ENCODE data around the gene CDH26. TPM values are rescaled to one million over a fixed set of nuclear protein-coding genes. Genes with fewer than 3 reads are reported as not detected.

Gene CDH26
- total RNA-seq, 1 donor from 2014 or later: 0.47 TPM

DNA sequence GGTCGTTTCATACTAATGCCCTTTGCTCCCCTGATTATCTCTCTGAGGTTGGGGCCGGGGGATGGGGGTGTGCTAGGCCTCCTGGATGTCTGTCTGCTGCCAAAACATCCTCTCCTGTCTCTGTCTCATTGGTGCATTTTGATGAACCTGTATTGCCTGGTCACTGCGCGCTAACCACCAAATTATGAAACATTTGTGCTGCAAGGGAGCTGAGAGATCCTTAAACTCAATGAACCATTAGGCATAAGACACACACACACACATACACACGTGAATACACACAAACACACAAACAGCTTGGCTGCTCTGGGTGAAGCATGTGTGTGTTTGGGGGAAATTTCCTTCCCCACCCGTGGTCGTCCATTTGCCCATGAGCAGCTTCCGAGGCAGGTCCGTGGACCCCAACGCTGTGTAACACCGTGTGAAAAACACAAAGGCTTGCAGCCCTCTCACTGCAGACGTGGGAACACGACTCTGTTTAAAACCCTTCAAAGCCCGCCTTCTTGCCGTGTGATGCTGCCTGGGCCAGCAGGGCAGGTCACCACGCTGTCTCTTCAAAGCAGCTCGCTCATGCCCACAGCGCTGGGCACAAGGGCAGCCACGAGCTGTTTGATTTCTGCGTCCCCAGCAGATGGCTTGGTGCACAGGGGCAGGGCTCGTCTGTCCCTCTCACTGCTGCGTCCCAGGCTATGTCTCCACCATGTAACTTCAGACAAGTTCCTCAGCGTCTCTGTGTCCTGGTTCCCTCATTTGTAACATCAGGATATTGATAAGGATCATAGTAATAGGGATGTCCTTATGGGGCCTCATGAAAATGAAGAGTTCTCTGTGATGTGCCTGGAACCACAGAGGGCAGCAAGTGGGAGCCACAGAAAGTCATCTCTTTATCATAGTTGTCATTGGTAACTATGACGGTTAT lies 96.8 kb downstream of the CDH26 start:
- Mint-ChIP-seq H3K27me3 (peaks cover 2% of the 10 kb centered on the region), H3K9me3 (no peaks in the 10 kb centered on the region), H3K4me3 (no peak overlapping the region), H3K4me1 (peaks cover 34% of the 10 kb centered on the region), H3K27ac (peak overlapping the region; percentile 12), H3K36me3 (ENCODE audit: low read depth) (no peaks in the 10 kb centered on the region)
- intact Hi-C loops (cut with micrococcal nuclease): loop anchor here (2.0 to 5.0 kb wide), 2 partner anchors 114 to 1172 kb away; partner anchors contain the start of genes FAM217B and PPP1R3D
- DNase-seq: no peak

DNA sequence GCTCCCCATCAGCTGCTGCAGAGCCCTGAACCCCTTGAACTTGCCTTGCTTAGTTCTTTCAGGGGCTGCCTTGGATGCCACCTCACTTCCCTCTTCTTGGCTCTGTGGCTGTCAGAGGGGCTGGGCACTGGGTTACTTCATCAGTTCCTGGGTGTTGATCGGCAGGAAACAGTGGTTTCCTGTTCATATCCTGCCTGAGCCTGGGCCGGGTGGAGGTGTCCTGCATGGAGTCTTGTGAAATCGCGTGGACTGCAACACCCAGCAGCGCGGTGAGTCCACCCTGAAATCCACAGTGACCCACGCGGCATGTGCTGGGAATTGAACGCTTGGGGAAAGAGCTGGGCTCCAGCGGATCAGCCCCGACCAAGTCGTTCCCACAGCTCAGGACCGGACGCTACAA lies 97.5 kb downstream of the CDH26 start:
- peaks cover 34% of the 10 kb centered on the region for H3K4me1 Mint-ChIP-seq
- peak overlapping the region; percentile 76 for H3K4me3 Mint-ChIP-seq
- H3K36me3 Mint-ChIP-seq (ENCODE audit: low read depth): no peaks in the 10 kb centered on the region
- no peaks in the 10 kb centered on the region for H3K9me3 Mint-ChIP-seq
- intact Hi-C loops (cut with micrococcal nuclease): loop anchor here (2.0 to 5.0 kb wide), 2 partner anchors 115 to 1172 kb away; partner anchors contain the start of genes FAM217B and PPP1R3D
- peak; percentile 84 for DNase-seq
- peak overlapping the region; percentile 43 for H3K27ac Mint-ChIP-seq
- peaks cover 2% of the 10 kb centered on the region for H3K27me3 Mint-ChIP-seq

DNA sequence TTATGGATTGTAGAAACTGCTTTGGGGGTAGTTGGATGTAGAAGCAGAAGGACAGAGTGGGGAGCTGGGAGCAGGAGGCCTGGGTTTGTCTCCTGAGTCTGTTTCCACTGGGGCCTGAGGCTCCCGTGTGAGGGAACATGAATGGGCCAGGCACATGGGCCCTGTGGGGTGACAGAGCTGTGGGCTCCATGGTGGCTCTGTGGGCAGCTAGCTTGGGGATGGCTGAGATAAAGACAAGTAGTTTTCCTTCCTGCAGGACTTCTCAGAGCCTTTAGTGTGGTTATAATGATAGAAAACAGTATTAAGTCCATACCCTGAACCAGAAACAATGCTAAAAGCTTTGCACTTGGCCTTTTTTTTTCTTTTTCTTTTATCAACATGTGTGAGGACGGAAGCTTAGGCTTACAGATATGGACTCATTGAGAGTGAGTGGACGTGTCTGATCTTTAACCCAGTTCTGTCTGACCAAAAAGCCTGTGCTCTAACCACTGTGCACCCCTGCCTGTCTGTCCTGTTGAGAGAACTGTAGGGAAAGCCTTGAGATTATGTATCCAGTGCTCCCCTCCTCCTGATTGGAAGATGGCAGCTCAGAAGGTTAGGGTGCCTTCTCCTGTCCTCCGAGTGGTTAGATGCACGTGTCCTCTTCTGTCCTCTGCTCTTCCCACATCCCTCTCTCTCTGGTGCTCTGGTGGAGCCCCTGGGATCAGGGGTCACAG lies 98.3 kb downstream of the CDH26 start:
- Mint-ChIP-seq H3K27ac (peak overlapping the region; percentile 43), H3K4me1 (peaks cover 34% of the 10 kb centered on the region), H3K4me3 (peak overlapping the region; percentile 76), H3K27me3 (peaks cover 2% of the 10 kb centered on the region), H3K36me3 (ENCODE audit: low read depth) (no peaks in the 10 kb centered on the region), H3K9me3 (no peaks in the 10 kb centered on the region)
- DNase-seq: peak; percentile 63
- intact Hi-C loops (cut with micrococcal nuclease): loop anchor here (1.0 to 5.0 kb wide), 2 partner anchors 207 to 1171 kb away; no protein-coding TSS in a partner anchor

DNA sequence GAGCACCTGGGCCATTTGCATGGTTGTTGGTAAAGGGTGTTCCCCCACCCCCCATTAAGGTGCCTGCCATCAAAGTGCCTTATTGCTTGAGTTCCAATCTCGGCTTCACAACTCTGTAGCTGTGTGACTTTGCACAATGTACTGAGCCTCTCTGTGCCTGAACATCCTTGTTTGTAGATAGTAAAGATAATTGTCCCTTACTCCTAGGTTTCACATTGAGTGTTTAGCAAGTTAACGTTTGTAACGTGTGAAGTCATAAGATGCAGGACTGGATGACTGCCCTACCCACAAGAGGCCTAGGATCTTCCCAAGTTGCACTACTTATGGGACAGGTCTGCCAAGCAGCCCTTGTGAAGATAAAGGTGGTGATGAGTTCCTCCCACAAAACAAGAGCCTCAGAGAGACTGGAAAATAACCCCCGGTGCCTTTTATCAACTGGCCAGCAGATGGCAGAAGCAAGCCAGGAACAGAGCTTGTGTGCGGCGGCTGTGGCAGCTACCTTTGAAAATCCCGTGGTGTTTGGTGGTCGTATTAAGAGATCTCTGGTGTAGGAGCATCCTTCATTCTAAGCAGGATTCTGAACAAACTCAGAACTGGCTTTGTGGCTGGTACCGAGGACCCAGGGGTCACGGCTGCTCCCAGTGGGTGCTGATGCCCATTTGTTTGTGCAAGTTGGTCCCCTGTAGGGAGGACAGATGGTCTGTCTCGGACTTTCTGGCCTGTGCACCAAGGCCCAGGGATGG lies 99.1 kb downstream of the CDH26 start:
- Mint-ChIP-seq H3K9me3 (no peaks in the 10 kb centered on the region), H3K27ac (peak overlapping the region; percentile 88), H3K4me1 (peaks cover 34% of the 10 kb centered on the region), H3K36me3 (ENCODE audit: low read depth) (no peaks in the 10 kb centered on the region), H3K27me3 (no peaks in the 10 kb centered on the region), H3K4me3 (peak overlapping the region; percentile 76)
- intact Hi-C loops (cut with micrococcal nuclease): loop anchor here (1.0 to 5.0 kb wide), 2 partner anchors 206 to 1170 kb away; no protein-coding TSS in a partner anchor
- DNase-seq: peak; percentile 91

DNA sequence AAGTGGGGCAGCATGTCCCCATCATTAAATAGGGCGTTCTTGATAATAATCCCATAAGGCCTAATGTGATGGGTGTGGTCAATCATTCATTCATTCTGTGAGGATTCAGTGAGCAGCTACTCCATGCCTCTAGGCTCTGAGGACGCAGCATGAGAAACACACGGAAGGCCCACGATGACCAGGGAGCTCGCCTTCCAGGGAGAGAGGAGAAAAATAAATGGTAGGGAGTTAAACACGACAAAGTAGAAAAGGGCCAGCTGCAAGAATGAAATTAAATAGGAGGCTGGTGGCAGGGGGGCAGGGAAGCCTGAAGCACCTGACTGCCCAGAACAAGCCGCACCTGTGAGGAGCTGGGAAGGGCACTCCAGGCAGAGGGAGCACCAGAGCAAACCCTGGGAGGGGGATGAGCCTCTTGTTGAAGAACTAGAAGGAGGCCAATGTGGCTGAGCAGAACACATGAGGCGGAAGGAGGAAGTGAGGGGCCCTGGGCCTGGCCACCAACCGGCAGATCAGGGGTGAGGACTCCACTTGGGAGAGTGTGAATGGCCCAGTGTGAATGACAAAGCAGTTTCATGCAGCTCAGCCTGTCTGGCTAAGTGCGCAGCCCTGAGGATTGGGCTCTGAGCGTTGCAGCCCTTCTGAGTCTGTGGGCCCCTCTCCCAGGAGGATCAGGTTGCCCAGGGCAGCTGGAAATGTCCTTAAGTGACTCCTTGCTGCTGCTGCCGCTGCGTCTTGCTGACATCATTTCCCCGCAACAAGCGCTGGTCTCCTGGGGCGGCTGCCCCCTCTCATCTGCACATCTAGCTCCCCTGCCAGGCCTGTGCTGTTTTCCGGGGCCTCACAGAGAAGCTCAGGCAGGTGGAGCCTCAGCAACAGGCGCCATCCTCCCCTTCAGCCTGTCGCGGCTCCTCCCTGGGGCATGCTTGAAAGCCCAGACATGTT lies 99.9 kb downstream of the CDH26 start:
- Mint-ChIP-seq H3K36me3 (ENCODE audit: low read depth) (no peaks in the 10 kb centered on the region), H3K27me3 (no peaks in the 10 kb centered on the region), H3K27ac (peak overlapping the region; percentile 88), H3K9me3 (no peaks in the 10 kb centered on the region), H3K4me1 (peaks cover 34% of the 10 kb centered on the region), H3K4me3 (peak overlapping the region; percentile 76)
- intact Hi-C loops (cut with micrococcal nuclease): loop anchor here (1.0 to 5.0 kb wide), 2 partner anchors 205 to 1169 kb away; no protein-coding TSS in a partner anchor
- peak; percentile 67 for DNase-seq

DNA sequence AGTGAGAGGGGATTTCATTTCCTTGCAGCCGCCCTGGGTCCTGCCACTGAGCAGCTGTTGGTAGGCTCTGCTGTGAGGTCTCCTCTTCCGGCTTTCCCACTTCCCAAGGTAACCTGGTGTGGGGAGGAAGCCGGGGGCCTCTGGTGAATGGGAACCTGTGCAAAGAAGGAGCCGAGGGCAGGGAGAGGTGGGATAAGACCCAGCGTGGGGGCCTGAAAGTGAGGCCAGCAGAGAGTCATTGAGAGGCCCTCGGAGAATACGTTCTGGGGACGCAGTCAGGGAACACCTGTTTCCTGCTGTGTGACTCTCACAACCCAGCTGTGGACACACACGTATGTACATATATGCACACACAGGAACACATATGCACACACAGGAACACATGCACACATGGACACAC lies 100.7 kb downstream of the CDH26 start:
- H3K4me1 Mint-ChIP-seq: peaks cover 34% of the 10 kb centered on the region

DNA sequence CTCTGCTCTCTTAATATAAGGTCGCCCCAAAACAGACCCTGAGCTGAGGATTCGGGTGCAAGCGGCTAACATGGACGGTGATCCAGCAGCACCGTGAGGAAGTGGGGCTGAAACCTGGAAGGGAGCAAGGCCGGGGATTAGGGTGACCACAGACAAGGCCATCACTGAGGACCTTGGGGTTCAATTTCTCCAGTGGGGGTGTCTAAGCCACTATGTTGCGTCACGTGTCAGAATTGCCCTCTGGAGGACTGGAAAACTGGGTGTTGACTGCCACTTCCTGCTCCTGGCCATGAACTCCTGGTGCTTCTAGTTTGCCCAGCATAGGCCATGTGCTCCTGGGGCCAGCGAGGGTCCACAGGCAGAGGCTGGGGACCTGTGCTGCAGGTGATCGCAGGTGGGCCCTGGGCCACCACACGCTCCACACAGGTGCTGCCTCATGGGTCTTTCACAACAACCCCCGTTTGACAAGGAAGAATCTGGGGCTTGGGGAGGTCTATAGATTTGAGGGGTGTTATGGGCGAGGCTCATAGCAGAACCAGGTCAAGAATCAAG lies 101.9 kb downstream of the CDH26 start:
- H3K4me3 Mint-ChIP-seq: no peak overlapping the region
- intact Hi-C loops (cut with micrococcal nuclease): no loop called here
- no peak for DNase-seq
- H3K27ac Mint-ChIP-seq: no peak overlapping the region
- peaks cover 34% of the 10 kb centered on the region for H3K4me1 Mint-ChIP-seq
- H3K9me3 Mint-ChIP-seq: no peaks in the 10 kb centered on the region
- no peaks in the 10 kb centered on the region for H3K27me3 Mint-ChIP-seq
- H3K36me3 Mint-ChIP-seq (ENCODE audit: low read depth): no peaks in the 10 kb centered on the region

More for the DNA sequence above, 100.7 kb downstream of the CDH26 start:
- intact Hi-C loops (cut with micrococcal nuclease): loop anchor here (5.0 kb wide), 1 partner anchor 1168 kb away; no protein-coding TSS in a partner anchor
- no peak for DNase-seq
- Mint-ChIP-seq H3K27me3 (no peaks in the 10 kb centered on the region), H3K4me3 (peak overlapping the region; percentile 76), H3K36me3 (ENCODE audit: low read depth) (no peaks in the 10 kb centered on the region), H3K9me3 (no peaks in the 10 kb centered on the region), H3K27ac (peak overlapping the region; percentile 88)

DNA sequence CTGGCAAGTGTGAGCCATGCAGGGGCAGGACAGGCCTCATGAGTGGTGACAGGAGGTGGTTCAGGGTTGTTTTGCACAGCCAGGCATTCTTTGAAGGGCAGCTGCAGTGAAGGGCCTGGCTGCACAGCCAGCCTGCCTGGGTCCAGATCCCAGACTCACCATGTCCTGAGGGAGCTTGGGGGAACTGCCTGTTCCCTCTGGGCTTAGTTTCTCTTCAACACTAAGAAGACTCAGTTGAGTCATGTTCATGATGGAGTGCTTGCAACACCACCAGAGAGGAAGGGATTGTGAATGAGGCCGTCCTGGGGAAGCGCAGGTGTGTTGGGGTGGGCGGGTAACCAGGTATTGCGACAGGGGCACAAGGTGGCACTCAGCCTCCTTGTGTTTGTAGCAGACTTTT lies 102.4 kb downstream of the CDH26 start:
- Mint-ChIP-seq H3K27ac (no peak overlapping the region), H3K36me3 (ENCODE audit: low read depth) (no peaks in the 10 kb centered on the region), H3K4me1 (peaks cover 30% of the 10 kb centered on the region), H3K9me3 (no peaks in the 10 kb centered on the region), H3K4me3 (no peak overlapping the region), H3K27me3 (no peaks in the 10 kb centered on the region)
- intact Hi-C loops (cut with micrococcal nuclease): no loop called here
- no peak for DNase-seq

DNA sequence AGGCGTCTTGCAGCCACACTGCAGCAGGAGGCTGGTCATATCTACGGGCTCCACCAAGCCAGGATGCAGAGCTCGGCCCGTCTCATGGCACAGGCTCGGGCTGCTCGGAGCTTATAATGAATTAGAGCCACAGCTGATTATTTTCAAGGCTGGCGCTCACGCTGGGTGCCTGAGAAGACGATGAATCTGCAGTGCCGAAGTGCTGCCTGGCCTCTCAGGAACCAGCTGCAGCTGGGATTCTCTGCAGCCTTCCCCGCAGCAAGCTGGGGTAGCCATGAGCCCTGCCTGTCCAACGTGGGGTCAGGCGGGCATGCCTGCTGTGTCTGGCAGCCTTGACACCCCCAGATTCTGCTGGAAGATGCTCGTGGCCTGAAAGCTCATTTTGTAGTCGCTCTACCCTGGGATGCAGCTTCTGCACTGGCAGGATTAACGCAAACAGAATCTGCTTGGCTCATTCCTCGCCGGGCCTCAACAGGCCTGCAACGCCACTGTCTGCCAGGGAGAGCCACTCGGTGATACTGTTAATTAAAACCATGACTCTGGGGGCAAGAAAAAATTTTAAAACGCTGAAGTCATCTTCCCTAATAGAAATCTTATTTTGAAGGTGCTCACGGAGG lies 104.3 kb downstream of the CDH26 start:
- Mint-ChIP-seq H3K9me3 (no peaks in the 10 kb centered on the region), H3K4me1 (peaks cover 12% of the 10 kb centered on the region), H3K27me3 (no peaks in the 10 kb centered on the region), H3K4me3 (no peak overlapping the region), H3K36me3 (ENCODE audit: low read depth) (peaks cover 3% of the 10 kb centered on the region), H3K27ac (no peak overlapping the region)
- intact Hi-C loops (cut with micrococcal nuclease): no loop called here
- no peak for DNase-seq

DNA sequence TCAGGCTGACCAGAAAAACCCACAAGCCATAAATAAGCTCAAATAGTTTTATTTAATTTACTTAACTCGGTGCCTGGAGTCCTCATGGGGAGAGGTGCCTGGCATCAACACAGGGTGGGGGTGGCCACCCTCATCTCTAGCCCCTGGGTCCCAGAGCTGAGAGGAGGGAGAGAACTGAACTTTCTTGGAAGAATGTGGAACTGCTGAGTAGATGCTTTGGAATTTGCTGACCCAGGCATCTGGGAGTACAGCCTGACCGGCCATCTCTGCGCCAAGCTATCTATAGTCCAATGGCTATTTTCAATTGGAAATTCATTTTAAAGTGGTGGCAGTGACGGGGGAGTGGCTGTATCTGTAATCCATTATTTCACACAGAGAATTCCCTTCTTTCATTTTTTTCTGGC lies 104.8 kb downstream of the CDH26 start:
- Mint-ChIP-seq H3K27me3 (no peaks in the 10 kb centered on the region), H3K9me3 (no peaks in the 10 kb centered on the region), H3K27ac (no peak overlapping the region), H3K4me3 (no peak overlapping the region), H3K36me3 (ENCODE audit: low read depth) (peaks cover 3% of the 10 kb centered on the region), H3K4me1 (peaks cover 7% of the 10 kb centered on the region)
- no peak for DNase-seq
- intact Hi-C loops (cut with micrococcal nuclease): no loop called here

DNA sequence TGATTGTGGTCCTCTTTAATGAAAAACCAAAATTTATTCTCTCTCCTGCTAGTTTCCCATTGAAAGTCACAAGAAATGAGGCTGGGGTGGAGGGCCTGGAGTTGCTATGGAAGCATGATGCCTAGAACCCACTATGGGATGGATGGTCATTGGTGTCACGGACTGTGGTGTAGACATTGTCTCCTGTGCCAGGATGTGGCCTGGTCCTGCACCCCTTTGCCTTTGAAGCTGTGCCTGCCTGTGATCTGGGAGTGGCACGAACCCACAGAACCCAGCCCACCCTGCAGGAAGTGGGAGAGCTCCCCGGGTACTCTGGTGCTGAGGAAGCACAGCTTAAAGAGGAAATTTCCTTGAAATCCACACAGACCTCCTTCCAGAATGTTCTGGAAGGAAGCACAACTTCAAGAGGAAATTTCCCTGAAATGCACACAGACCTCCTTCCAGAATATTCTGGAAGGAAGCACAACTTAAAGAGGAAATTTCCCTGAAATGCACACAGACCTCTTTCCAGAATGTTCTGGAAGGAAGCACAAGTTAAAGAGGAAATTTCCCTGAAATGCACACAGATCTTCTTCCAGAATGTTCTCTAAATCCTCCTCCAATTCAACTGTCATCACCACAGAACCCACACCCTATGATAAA lies 105.6 kb downstream of the CDH26 start:
- Mint-ChIP-seq H3K36me3 (ENCODE audit: low read depth) (peaks cover 3% of the 10 kb centered on the region), H3K27me3 (no peaks in the 10 kb centered on the region), H3K4me3 (no peak overlapping the region), H3K27ac (no peak overlapping the region), H3K9me3 (no peaks in the 10 kb centered on the region), H3K4me1 (peaks cover 2% of the 10 kb centered on the region)
- no peak for DNase-seq
- intact Hi-C loops (cut with micrococcal nuclease): no loop called here
